ENCODE measurements around the gene TAS1R2.

TAS1R2 gene

DNA sequence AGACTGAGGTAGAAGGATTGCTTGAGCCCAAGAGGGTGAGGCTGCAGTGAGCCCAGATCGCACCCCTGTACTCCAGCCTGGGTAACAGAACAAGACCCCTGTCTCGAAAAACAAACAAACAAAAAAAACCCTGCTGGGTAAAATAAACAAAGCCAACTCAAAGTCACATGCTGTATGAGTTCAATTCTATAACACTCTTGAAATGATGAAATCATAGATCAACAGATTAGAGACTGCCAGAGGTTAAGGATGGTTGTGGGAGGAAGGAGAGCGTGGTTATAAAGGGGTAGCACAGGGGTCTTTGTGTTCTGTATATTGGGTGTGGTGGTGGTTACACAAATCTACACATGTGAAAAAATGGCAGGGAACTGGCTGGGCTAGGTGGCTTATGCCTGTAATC, 62.5 kb downstream of the TAS1R2 start:
- DNase-seq = no peak

DNA sequence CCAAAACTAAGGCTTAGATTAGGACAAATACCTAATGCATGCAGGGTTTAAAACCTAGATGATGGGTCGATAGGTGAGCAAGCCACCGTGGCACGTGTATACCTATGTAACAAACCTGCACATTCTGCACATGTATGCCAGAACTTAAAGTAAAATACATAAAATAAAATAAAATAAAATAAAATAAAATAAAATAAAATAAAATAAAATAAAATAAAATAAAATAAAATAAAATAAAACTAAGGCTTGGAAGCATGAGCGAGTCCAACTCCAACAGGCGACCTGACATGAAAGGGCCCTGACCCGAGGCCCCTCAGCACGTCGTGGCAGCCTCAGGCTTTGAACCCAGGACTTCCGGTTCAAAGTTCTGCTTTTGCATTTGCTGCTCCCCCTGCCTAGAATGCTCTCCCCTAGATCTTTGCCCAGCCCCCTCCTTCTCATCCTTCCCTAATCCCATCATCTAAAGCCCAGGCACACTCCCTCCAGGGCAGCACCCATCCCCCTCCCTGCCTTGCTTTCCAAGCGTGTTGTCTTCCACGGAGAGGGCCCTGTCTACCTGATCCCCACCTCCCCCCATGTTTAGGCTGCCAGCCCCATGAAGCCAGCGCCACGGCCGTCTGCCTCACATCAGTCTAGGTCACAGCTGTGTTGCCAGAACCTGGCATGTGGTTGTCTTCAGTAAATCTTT, 64.3 kb downstream of the TAS1R2 start:
- DNase-seq = no peak

DNA sequence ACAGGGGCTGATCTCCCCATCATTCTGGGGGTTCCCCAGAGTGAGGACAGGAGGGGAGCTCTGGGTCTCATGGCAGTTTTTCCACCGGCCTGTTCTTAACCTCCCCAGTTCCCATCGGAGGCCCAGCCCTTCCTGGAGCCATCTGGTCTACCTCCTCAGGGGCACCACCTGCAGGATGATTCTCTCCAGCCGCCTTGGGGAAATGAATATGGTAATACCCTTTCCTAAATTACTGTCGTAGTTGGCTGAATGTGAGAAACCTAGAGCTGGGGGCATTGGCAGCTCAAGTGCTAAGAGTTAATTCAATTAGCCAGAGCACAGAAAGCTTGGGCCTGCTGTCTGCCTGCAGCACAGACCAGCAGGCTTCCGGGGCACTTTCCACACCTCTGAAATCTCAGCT, 64.9 kb downstream of the TAS1R2 start:
- no peak for DNase-seq

DNA sequence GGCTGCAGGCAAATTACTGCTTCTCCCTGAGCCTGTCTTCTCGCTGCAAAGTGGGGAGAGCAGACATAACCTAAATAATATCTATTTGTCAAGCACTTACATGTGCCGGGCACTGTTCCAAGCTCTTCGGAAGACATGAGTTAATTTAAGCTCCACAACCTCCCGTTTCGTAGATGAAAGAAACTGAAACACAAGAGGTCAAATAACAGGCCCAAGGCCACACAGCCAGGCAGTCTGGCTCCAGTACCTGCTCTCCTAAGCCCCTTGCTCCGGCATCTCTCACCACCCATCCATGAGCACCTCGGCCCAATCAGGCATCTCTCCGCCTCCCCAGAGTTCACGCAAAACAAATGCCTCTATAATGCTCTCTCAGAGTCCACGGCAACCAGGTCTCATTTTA, 65.4 kb downstream of the TAS1R2 start:
- no peak for DNase-seq

DNA sequence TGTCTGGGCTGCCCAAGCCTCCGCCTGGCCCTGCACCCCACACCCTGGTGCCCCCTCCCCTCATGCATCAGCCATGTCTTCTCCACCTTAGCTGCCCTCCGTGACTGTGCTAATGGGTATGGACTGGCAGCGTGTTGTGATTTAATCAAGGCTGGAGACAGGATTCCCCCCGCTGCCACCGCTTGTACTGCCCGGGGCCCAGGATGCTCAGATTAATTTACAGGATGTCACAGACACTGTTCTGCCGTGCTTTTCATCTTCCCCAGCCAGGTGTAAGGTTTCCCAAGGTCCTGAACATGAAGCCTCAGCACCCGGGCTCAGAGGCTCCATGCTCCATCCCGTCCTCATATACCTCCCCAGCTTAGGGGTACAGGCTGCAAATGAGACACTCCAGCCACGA, 66.3 kb downstream of the TAS1R2 start:
- no peak for DNase-seq

DNA sequence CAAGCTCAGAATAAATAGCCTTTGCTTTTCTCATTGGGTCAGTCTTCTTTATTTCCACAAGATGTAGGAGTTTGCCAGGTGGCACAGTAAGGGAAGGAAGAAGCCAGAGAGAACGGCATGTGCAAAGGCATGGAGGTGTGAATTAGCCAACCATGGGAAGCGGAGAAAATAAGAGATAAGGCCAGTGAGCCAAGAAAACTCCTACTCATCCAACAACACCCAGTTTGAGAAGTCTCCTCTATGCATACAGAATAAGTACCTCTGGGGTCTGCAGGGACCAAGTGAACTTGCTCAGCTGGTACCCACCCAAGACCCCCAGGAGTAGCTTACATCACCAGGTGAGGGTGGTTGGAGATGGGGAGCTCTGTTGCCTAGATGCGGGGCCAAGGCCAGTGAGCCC, 66.7 kb downstream of the TAS1R2 start:
- no peak for DNase-seq
